K562 (cell line): ENCODE data around the gene LTBP1. TPM values are rescaled to one million over a fixed set of nuclear protein-coding genes. Genes with fewer than 3 reads are reported as not detected.

ENCODE experiments used
- ATF3 ChIP-seq, 2 experiments: fragments of 450-650 bp in 1 of 2; sonication (generic) in 1 of 2; formaldehyde crosslinking in 1 of 2; IDR thresholded peaks in 1 of 2; conservative IDR thresholded peaks in 1 of 2; 2 replicates each; pipeline versions ENCODE4 v1.6.1 to v1.8.1; 2016 to 2023; ENCODE audit warnings: mild to moderate bottlenecking in 2 of 2, moderate library complexity in 2 of 2, inconsistent platforms in 1 of 2, missing genetic modification reagents in 1 of 2
- CBX1 ChIP-seq: sonication (generic); IDR thresholded peaks from 2 replicates; pipeline ENCODE4 v1.6.1; 2016; ENCODE audit warnings: antibody characterized with exemption, low read depth, mild to moderate bottlenecking
- CREM ChIP-seq: IDR thresholded peaks from 2 replicates; pipeline ENCODE4 v1.6.1; 2014; ENCODE audit warnings: antibody characterized with exemption, low read depth
- FOXA3 ChIP-seq, 2 experiments: fragments of 450-650 bp in 1 of 2; sonication (generic) in 1 of 2; formaldehyde crosslinking; IDR thresholded peaks in 1 of 2; conservative IDR thresholded peaks in 1 of 2; 2 replicates each; pipeline versions ENCODE4 v1.4.0 to v1.8.0; 2020 to 2022; ENCODE audit warnings: mild to moderate bottlenecking in 2 of 2, missing genetic modification reagents in 1 of 2
- HOXB6 ChIP-seq: fragments of 250-450 bp; sonication (Bioruptor Pico); IDR thresholded peaks from 2 replicates; pipeline ENCODE4 v1.5.1; 2022; ENCODE audit warnings: mild to moderate bottlenecking, borderline replicate concordance
- NEUROD1 ChIP-seq: fragments of 150-350 bp; IDR thresholded peaks from 2 replicates; pipeline ENCODE4 v1.6.1; 2014; ENCODE audit warnings: borderline replicate concordance, low read length, low read depth; ENCODE audit not compliant: partially characterized antibody
- NONO ChIP-seq, 2 experiments: fragments of 200-400 bp in 1 of 2; fragments of 450-650 bp in 1 of 2; formaldehyde crosslinking in 1 of 2; IDR thresholded peaks; 2 replicates each; pipeline ENCODE4 v1.6.1; 2017; ENCODE audit warnings: low read depth in 2 of 2, mild to moderate bottlenecking in 2 of 2, moderate library complexity in 2 of 2, low read length in 1 of 2
- POLR3G ChIP-seq: IDR thresholded peaks from 2 replicates; pipeline ENCODE4 v1.6.1; 2011; ENCODE audit not compliant: insufficient read length, insufficient replicate concordance; ENCODE audit errors: extremely low read depth
- SMARCE1 ChIP-seq: fragments of 450-650 bp; IDR thresholded peaks from 2 replicates; pipeline ENCODE4 v1.7.1; 2016; ENCODE audit warnings: mild to moderate bottlenecking
- TBP ChIP-seq: optimal IDR thresholded peaks from 2 replicates; pipeline ENCODE3; 2011; ENCODE audit warnings: low read depth, low read length, improper control_type of control experiment
- ZFP30 ChIP-seq: fragments of 250-450 bp; sonication (Bioruptor Pico); IDR thresholded peaks from 2 replicates; pipeline ENCODE4 v1.8.0; 2022; ENCODE audit warnings: moderate library complexity, mild to moderate bottlenecking, inconsistent platforms, borderline replicate concordance
- ZNF232 ChIP-seq: sonication (generic); formaldehyde crosslinking; IDR thresholded peaks from 2 replicates; pipeline ENCODE4 v1.8.0; 2022; ENCODE audit warnings: mild to moderate bottlenecking, missing genetic modification reagents
- ZNF280B ChIP-seq: fragments of 250-450 bp; sonication (Bioruptor Pico); IDR thresholded peaks from 2 replicates; pipeline ENCODE4 v1.5.1; 2021; ENCODE audit warnings: mild to moderate bottlenecking
- ZNF644 ChIP-seq: fragments of 200-800 bp; sonication (Bioruptor generic); IDR thresholded peaks from 2 replicates; pipeline ENCODE4 v1.6.1; 2016; ENCODE audit warnings: low read depth, missing genetic modification characterization, missing compliant biosample characterization
- ZNF707 ChIP-seq: fragments of 250-450 bp; sonication (Bioruptor Pico); conservative IDR thresholded peaks from 2 replicates; pipeline ENCODE4 v1.8.0; 2022; ENCODE audit warnings: inconsistent platforms, mild to moderate bottlenecking, moderate library complexity
- polyA plus RNA-seq, 8 experiments: library from polyadenylated mRNA; depleted of rRNA in 4 of 8; stranded (reverse) in 5 of 8; unstranded in 3 of 8; fragments of >200 nt; fragmentation: Nextera tagmentation in 2 of 8; fragmentation: Illumina TruSeq in 1 of 8; extraction: Ambion mirVana in 2 of 8; extraction: Trizol in 1 of 8; gene quantifications; 2 replicates each; pipeline versions ENCODE4 v1.2.1 to v1.2.3, GENCODE V29; 2011 to 2014; ENCODE audit warnings: inconsistent platforms in 1 of 8, missing spikeins in 1 of 8
- total RNA-seq, 7 experiments: library from RNA; depleted of rRNA in 6 of 7; stranded (reverse); fragments of >200 nt in 6 of 7; fragmentation: Illumina TruSeq in 2 of 7; extraction: Trizol in 2 of 7; gene quantifications; 2 replicates each; pipeline versions ENCODE4 v1.2.1 to v1.2.3, GENCODE V29; 2011 to 2021; ENCODE audit warnings: low replicate concordance in 1 of 7
- TF ChIP-seq, protein P1 (sequence below): sonication (generic); formaldehyde crosslinking; IDR thresholded peaks from 2 replicates; pipeline ENCODE4 v1.8.0; 2022; ENCODE audit warnings: missing genetic modification reagents, mild to moderate bottlenecking, borderline replicate concordance
- TF ChIP-seq, protein P2 (sequence below), 2 experiments: fragments of 150-350 bp in 1 of 2; IDR thresholded peaks; 2 replicates each; pipeline ENCODE4 v1.6.1; 2012 to 2016; ENCODE audit warnings: low read depth in 2 of 2, low read length in 2 of 2, mild to moderate bottlenecking in 1 of 2, moderate library complexity in 1 of 2

The LTBP1 gene
- total and polyA plus RNA-seq, 9 of the 15 experiments (the other 6 are each of a cell fraction or from before 2014, with no cell fraction given), result 3.6 to 16.4 (median 8.5) TPM

- TF ChIP-seq ZNF707 (CRISPR knock-in tag), result no peak
- peak; percentile 98 for TF ChIP-seq ATF3 (IDR thresholded peaks at IDR 0.05)
- TF ChIP-seq ATF3 (CRISPR knock-in tag; conservative IDR thresholded peaks at IDR 0.05), result peak; percentile 97
- TF ChIP-seq CBX1, result no peak
- TF ChIP-seq SMARCE1, result peak; percentile 99
- TF ChIP-seq, protein P1, sequence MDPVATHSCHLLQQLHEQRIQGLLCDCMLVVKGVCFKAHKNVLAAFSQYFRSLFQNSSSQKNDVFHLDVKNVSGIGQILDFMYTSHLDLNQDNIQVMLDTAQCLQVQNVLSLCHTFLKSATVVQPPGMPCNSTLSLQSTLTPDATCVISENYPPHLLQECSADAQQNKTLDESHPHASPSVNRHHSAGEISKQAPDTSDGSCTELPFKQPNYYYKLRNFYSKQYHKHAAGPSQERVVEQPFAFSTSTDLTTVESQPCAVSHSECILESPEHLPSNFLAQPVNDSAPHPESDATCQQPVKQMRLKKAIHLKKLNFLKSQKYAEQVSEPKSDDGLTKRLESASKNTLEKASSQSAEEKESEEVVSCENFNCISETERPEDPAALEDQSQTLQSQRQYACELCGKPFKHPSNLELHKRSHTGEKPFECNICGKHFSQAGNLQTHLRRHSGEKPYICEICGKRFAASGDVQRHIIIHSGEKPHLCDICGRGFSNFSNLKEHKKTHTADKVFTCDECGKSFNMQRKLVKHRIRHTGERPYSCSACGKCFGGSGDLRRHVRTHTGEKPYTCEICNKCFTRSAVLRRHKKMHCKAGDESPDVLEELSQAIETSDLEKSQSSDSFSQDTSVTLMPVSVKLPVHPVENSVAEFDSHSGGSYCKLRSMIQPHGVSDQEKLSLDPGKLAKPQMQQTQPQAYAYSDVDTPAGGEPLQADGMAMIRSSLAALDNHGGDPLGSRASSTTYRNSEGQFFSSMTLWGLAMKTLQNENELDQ, result no peak
- peak; percentile 74 for TF ChIP-seq CREM
- peak; percentile 96 for TF ChIP-seq ZNF644 (tag)
- TF ChIP-seq NONO (IDR thresholded peaks at IDR 0.05; ENCODE audit: low read depth in 2 of 2, low read length in 1 of 2), result peak in 1 of 2 experiments; percentile 23; a peak in 1 of 4 replicates
- peak; percentile 39 to 46; a peak in 1 of 4 replicates for TF ChIP-seq FOXA3 (CRISPR knock-in tag; conservative IDR thresholded peaks at IDR 0.05 in 1 of 2, IDR thresholded peaks at IDR 0.05 in 1 of 2)
- TF ChIP-seq NEUROD1, result peak; percentile 80
- TF ChIP-seq TBP, result no peak
- TF ChIP-seq HOXB6 (CRISPR knock-in tag), result no peak
- TF ChIP-seq POLR3G, result no peak
- TF ChIP-seq ZNF232, result no peak
- TF ChIP-seq, protein P2, sequence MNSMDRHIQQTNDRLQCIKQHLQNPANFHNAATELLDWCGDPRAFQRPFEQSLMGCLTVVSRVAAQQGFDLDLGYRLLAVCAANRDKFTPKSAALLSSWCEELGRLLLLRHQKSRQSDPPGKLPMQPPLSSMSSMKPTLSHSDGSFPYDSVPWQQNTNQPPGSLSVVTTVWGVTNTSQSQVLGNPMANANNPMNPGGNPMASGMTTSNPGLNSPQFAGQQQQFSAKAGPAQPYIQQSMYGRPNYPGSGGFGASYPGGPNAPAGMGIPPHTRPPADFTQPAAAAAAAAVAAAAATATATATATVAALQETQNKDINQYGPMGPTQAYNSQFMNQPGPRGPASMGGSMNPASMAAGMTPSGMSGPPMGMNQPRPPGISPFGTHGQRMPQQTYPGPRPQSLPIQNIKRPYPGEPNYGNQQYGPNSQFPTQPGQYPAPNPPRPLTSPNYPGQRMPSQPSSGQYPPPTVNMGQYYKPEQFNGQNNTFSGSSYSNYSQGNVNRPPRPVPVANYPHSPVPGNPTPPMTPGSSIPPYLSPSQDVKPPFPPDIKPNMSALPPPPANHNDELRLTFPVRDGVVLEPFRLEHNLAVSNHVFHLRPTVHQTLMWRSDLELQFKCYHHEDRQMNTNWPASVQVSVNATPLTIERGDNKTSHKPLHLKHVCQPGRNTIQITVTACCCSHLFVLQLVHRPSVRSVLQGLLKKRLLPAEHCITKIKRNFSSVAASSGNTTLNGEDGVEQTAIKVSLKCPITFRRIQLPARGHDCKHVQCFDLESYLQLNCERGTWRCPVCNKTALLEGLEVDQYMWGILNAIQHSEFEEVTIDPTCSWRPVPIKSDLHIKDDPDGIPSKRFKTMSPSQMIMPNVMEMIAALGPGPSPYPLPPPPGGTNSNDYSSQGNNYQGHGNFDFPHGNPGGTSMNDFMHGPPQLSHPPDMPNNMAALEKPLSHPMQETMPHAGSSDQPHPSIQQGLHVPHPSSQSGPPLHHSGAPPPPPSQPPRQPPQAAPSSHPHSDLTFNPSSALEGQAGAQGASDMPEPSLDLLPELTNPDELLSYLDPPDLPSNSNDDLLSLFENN (IDR thresholded peaks at IDR 0.05; ENCODE audit: low read depth in 2 of 2, low read length in 2 of 2), result peak in 1 of 2 experiments; percentile 95; a peak in 2 of 4 replicates
- no peak for TF ChIP-seq ZFP30 (CRISPR knock-in tag)
- TF ChIP-seq ZNF280B (CRISPR knock-in tag), result no peak
Measured at GRCh38 chr2:33108483-33109443, 162.0 kb downstream of the LTBP1 start (continued).
